NCI-H128 (cell line): Measurements from ENCODE around the gene ANXA6.

Experiments
- DNase-seq: peaks from one replicate; lab custom pipeline; 2025; ENCODE audit not compliant: unreplicated experiment; lab: John Stamatoyannopoulos, UW

ANXA6 gene

GRCh38 chr5:151106043-151106442 lies 51.5 kb downstream of the ANXA6 start:
- no peak for DNase-seq

DNA sequence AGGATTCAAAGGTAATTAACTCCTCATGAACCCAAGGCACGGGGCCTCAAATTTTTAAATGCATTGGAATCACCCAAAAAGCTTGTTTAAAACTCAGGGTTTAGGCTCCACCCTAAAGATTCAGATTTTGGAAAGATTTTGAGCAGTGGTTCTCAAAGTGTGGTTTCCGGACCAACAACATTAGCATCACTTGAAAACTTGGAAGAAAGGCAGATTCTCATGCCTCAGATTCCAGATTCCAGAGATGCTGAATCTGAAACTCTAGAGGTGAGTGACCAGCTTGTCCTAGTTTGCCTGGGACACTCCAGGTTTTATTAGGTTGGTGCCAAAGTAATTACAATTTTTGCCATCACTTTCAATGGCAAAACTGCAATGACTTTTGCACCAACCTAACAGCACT lies 52.0 kb downstream of the ANXA6 start:
- no peak for DNase-seq

DNA sequence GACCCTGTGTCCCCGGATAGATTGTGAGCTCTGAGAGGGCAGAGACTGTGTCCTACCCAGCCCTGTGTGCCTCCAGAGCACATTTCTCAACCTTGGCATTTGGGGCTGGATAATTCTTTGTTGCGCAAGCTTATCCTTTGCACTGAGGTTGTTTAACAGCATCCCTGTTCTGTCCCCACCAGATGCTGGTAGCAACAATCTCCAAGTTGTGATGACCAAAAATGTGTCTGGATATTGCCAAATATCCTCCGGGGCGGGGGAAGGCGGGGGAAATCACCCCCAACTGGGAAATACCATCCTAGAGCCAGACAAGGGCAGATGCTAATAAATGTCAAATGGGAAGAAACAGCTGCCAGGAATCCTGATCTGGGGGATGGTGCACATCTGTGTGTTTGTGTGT lies 52.8 kb downstream of the ANXA6 start:
- no peak for DNase-seq

GRCh38 chr5:151101746-151102145 lies 55.8 kb downstream of the ANXA6 start:
- no peak for DNase-seq

DNA sequence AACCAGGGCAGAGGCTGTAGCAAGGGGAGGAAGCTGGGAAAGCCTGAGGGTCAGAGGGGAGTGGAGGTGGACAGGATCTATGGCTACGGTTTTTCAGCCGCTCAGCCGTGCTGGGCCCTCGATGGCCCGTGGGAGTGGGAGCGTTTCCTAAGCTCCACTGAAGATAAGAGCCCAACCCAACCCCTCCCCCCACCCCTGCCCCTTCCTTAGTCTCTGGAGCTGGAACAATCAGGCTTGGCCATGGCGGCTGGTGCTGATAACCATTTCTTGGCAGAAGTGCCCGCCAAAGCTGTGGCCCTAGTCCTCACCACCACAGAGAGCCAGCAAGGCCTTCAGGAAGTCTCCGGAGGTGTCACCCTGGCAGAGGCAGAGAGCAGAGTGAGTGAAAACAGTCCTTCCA lies 56.4 kb downstream of the ANXA6 start:
- DNase-seq: no peak

DNA sequence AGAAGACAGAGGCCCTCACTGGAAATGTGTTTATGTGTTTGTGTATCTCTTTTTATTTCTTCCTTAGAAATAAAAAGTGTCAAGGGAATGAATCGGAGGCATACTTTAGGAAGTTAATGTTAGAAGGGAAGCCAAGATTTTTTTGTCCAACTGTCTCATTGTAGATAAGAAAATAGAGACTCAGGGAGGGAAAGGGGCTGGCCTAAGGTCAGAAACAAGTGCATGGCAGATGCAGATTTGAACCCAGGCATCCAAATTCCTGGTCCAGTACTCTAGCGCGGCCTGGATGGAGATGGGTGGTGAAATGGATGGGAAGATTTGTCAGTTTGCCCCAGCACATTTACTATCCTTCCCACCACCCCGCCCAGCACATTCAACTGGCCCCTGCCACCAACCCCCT lies 56.9 kb downstream of the ANXA6 start:
- no peak for DNase-seq

DNA sequence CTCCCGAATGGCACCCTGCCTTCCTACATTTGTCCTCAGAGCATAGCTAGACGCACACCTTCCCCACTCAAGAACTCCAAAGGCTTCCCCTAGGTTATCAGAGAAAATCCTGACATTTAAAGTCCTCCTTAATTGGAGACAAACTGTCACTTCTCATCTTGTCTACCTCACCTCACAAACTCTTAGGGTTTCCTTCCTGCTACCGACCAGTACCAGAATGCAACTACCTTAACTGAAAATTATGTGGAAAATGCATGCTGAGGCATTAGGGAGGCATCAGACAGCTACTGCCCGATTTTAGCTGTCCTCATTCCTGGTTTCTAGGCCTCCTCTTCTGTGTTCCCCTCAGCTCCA lies 58.8 kb downstream of the ANXA6 start:
- no peak for DNase-seq

- no peak for DNase-seq
Measured at GRCh38 chr5:151097820-151098767, 59.5 kb downstream of the ANXA6 start.

GRCh38 chr5:151097061-151097460 lies 60.5 kb downstream of the ANXA6 start:
- DNase-seq: no peak

- DNase-seq: no peak
Measured at GRCh38 chr5:151096001-151096373, 61.6 kb downstream of the ANXA6 start.

DNA sequence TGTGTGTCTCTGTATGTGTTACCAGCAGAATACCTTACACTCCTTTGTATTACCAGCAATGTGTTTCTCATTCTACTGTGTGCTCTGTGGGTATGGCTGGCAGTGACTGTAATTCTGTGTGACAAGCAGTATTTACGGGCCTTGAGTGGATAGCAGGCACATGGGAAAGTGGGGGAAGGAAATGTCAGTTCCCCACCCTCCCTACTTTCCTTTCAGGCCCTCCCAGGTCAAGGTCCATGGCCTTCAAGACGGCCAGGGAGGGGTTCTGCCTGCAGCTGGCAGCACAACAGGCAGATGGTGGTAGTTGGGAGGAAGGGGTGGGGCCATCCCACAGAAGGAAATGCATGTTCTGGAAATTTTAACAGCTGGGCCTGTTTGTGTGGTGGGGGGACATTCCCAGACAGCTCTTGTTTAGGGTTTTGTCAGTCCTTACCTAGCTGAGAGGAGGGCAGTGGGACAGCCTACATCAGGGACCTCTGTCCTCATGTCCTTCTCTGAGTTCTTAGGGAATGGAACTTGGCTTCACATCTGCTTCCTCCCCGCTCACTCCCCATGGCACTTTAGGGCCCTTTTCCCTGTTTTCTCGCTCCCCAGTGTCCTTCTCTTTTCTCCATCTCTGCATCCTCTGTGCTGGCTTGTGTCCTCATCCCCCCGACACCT lies 62.1 kb downstream of the ANXA6 start:
- DNase-seq: no peak

DNA sequence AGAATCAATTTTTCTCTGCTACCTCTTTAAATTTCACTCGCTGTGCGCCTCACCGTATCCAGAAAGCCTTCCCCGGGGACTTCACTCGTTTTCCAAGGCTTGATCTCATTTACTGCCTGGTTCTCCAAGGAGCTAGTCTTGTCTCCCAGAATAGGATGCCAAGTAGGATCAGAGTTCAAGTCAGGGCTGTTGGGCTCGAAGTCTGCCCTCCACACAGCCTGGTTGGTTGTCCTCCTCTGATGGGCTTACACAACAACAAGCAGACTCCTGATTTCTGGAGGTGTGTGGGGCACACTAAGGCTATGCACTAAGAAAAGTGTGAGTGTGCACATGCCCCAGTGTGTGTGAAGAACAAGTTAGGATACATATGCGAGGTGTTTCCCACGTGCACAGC lies 62.7 kb downstream of the ANXA6 start:
- DNase-seq: no peak

DNA sequence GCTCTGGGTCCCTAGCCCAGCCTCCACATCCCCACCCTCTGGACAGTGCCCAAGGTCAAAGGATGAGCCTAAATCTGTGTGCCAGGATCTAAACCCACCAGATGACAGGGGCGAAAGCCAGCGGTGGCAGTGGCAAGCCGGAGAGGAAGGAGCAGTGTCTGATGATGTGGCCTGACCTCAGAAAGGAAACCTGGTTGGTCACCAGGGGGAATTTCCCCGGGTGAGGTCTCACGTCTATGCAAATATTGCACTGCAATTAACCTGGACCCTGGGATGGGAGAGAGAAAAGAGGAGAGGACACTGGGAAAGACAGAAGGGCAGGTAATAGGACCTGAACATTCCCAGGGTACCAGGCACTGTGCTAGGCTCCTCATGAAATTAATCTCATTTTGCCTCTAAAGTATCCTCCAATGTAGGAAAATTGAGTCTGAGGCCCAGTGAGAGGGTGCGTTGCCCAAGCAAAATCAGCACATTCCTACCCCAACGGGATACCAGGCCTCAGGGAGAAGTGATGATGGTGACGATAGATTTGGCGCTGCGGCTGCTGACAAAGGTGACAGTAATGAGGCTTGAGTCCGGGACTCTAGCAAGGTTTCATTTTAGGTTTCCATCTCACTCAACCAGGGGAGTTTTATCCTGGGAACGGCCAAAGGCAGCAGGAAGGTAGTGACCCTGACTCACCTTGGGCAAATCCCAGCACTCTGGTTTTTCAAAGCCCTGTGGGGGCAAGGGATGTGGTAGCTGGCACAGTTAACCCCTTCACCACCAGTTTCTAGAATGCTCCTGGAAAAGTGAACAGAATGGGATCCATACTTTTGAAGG lies 63.3 kb downstream of the ANXA6 start:
- DNase-seq: no peak

GRCh38 chr5:151093476-151093889 lies 64.1 kb downstream of the ANXA6 start:
- DNase-seq: no peak

DNA sequence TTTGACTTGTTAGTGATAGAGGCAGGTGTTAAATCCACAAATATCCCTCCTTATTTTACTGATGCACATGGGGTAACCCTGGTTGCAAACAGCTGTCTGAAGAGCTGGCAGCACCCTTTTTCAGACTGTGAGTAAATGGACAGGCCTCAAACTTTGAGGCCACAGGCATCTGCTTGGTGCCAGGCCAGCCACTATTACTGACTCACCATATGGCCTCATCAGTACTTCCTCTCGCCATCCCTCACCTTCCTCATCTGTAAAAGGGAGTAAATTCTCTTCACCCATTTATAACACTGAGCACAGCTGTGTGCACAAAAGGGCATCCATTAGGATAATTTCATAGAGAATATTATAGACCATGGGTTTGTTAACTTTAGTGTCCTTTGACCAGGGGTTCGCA lies 64.8 kb downstream of the ANXA6 start:
- DNase-seq: no peak

GRCh38 chr5:151089726-151090125 lies 67.9 kb downstream of the ANXA6 start:
- no peak for DNase-seq

- DNase-seq: no peak
Measured at GRCh38 chr5:151088986-151089385, 68.6 kb downstream of the ANXA6 start.

DNA sequence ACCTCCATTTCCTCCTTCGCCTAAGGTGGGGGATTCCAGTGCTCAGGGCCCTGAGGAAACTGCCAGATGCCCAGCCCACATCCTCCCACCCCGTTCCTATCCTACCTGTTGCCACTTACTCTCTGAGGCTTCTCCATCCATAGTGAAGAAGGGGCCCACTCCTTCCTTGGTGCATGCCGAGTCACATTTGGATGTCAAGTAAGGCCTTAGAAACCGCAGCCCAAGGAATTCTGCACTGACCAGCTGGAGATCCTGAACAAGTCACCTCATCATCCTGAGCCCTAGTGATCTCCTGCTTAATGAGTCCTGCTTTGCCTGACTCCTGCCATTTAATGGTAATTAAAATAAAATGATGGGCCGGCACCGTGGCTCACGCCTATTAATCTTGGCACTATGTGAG lies 70.1 kb downstream of the ANXA6 start:
- DNase-seq: no peak

DNA sequence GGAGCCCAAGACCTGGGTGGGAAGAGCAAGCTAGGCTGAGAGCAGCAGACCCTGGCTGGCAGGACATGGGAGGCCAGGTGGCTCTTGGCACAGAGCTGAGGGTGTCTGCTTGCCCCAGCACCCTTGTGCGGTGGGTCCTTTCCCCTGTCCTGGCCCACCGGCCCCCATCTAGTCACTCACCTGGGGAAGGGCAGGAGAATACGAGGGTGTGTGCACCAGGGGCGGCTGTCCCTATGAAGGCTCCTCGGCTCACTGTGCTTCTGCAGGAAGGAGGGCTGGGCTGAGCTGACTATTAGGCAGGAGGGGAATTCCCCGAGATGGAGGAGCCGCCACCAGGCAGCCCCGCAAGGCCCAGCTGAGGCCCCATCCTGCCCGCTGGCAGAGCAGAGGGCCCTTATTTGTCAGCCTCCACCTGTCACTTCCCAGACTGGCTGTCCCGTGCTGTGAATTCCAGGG lies 70.6 kb downstream of the ANXA6 start:
- DNase-seq: no peak

DNA sequence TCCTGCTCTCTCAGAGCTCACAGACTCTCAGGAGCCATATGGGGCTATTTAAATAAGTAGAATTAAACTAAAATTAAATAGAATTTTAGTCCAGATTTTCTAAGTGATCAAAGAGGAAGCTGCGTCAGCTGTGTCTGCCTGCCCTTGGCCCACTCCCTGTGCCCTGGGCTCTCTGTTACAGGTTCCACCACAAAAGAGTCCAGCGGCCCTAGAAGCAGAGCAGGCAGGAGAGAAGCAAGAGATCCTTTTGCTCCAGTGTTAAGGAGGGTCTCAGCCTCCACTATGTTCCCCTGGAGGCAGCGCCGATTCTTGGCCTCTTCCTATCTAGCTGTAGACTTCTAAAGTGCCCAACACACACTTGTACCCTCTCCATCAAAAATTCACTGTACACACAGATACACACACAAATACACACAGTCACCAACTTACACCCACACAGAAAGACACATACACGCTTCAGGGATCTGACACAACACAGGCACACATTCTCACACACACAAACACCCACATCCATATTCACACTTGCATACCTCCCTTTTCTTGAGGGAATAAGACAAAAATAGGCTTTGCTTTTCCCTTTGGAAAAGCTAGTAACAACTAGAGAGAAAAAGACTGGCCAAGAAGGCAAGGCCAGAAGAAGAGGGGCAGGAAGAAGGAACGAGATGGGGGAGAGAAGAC lies 71.2 kb downstream of the ANXA6 start:
- DNase-seq: no peak

GRCh38 chr5:151085517-151086041 lies 72.0 kb downstream of the ANXA6 start:
- no peak for DNase-seq
